ENCODE results near the gene PCBP1.
"Not testable (repeated sequence)": the region's sequence is repeated elsewhere in the genome, so short reads cannot be mapped to it uniquely, and the experiment has no call there.

The PCBP1 gene

GRCh38 chr2:70094171-70094977 lies 7.1 kb downstream of the PCBP1 start:
- DNase-seq (ENCODE audit: extremely low read depth, low read depth), result no peak
- no peak for TF ChIP-seq CTCF (IDR thresholded peaks at IDR 0.05; ENCODE audit: low read depth, low read length)

- no peak for DNase-seq (ENCODE audit: extremely low read depth, low read depth)
- TF ChIP-seq CTCF (IDR thresholded peaks at IDR 0.05; ENCODE audit: low read depth, low read length), result no peak
These were observed 7.9 kb downstream of the PCBP1 start for GRCh38 chr2:70094978-70095719.

DNA sequence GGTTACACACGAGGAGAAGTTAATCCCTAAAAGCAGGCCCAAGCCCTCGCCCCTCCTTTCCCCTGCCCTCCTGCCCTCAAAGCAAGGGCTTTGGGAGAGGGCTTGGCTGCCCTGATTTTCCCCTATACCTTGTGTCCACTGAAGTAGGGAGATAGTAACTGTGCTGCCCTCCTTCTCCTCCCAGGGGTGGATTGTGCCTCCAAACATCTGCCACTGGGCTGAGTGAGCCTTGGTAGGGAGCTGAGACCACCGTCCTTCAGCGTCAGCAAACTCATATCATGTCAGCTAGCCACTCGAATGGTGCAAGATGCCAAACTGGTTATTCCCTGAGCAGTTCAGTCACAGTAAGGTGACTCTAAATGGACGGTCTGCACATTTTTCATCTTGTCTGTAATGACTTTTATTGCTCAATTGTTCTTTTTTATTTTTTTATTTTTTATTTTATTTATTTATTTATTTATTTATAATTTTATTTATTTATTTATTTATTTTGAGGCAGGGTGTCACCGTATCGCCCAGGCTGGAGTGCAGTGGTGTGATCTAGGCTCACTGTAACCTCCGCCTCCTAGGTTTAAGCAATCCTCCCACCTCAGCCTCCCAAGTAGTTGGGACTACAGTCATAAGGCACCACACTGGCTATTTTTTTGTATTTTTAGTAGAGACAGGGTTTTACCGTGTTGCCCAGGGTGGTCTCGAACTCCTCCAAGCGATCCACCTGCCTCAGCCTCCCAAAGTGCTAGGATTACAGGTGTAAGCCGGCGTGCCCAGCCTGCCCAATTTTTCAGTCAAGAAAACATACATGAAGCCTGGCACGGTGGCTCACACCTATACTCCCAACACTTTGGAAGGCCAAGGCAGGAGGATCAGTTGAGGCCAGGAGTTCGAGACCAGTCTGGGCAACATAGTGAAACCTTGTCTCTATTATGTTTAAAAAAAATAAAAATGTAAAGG lies 8.7 kb downstream of the PCBP1 start:
- DNase-seq (ENCODE audit: extremely low read depth, low read depth), result no peak
- no peak for TF ChIP-seq CTCF (IDR thresholded peaks at IDR 0.05; ENCODE audit: low read depth, low read length)

- no peak for TF ChIP-seq CTCF (IDR thresholded peaks at IDR 0.05; ENCODE audit: low read depth, low read length)
- no peak for DNase-seq (ENCODE audit: extremely low read depth, low read depth)
These were observed 10.8 kb downstream of the PCBP1 start for GRCh38 chr2:70098032-70098431.

DNA sequence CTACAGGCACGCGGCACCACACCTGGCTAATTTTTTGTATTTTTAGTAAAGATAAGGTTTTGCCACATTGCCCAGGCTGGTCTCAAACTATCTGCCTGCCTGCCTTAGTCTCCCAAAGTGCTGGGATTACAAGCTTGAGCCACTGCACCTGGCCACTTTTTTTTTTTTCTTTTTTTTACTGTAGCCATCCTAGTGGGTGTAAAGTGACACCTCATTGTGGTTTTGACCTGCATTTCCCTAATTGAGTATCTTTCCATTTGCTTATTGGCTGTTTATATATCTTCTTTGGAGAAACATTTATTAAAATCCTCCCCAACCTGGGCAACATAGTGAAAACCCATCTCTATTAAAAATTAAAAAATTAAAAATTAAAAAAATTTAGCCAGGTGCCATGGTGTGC lies 12.0 kb downstream of the PCBP1 start:
- TF ChIP-seq CTCF (IDR thresholded peaks at IDR 0.05; ENCODE audit: low read depth, low read length), result no peak
- no peak for DNase-seq (ENCODE audit: extremely low read depth, low read depth)

DNA sequence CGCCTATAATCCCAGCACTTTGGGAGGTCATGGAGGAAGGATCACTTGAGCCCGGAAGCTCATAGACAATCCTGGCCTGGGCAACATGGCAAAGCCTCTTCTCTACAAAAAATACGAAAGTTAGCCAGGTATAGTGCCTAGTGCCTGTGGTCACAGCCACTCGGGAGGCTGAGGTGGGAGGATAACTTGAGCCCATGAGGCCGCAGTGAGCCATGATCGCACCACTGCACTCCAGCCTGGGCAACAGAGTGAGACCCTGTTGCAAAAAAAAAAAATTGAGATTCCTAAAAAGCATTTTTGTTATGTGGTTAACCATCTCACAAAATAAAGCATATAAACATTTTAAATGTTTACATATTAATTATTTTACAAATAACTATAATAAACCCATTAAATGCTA lies 13.9 kb downstream of the PCBP1 start:
- no peak for TF ChIP-seq CTCF (IDR thresholded peaks at IDR 0.05; ENCODE audit: low read depth, low read length)
- DNase-seq (ENCODE audit: extremely low read depth, low read depth), result no peak

DNA sequence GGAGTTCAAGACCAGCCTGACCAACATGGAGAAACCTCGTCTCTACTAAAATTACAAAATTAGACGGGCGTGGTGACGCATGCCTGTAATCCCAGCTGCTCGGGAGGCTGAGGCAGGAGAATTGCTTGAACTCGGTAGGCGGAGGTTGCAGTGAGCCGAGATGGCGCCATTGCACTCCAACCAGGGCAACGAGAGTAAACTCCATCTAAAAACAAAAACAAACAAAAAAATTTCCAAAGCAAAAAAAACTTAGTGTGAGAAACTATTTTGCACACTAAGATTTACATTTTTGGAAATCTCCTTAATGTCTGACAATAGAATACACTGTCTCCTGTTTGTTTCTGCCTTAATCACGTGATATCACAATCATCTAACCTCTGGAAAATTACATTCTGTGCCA lies 14.4 kb downstream of the PCBP1 start:
- DNase-seq (ENCODE audit: extremely low read depth, low read depth), result not testable (repeated sequence)

DNA sequence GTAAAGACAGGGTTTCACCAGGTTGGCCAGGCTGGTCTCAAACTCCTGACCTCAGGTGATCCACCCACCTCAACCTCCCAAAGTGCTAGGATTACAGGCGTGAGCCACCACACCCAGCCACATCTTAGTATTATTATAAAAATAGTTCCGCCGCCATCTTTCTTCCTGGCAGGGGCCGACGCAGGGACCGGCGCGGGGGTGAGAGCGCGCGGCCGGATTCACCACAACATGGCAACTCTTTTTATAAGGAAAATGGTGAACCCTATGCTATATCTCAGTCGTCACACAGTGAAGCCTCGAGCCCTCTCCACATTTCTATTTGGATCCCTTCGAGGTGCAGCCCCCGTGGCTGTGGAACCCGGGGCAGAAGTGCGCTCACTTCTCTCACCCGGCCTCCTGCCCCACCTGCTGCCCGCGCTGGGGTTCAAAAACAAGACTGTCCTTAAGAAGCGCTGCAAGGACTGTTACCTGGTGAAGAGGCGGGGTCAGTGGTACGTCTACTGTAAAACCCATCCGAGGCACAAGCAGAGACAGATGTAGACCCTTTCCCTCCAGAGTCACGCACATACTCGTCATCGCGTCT lies 15.1 kb downstream of the PCBP1 start:
- not testable (repeated sequence) for DNase-seq (ENCODE audit: extremely low read depth, low read depth)

Measured in AG09319 (cell line).